Nephron progenitor cell (in vitro differentiated cells): Measurements from ENCODE around the gene ZBTB4.

Experiments used
- DNase-seq: peaks from one replicate; pipeline ENCODE4 v3.0.0; 2021
- H3K27ac Mint-ChIP-seq: 2 replicates; pipeline ENCODE4 v1.8.0; 2021; ENCODE audit warnings: mild to moderate bottlenecking, moderate library complexity, mixed read lengths
- H3K27me3 Mint-ChIP-seq: 2 replicates; pipeline ENCODE4 v1.8.0; 2021; ENCODE audit warnings: mild to moderate bottlenecking, low read depth, mixed read lengths; ENCODE audit not compliant: poor library complexity
- H3K36me3 Mint-ChIP-seq: 2 replicates; pipeline ENCODE4 v1.8.0; 2021; ENCODE audit warnings: low read depth, mixed read lengths
- H3K4me1 Mint-ChIP-seq: 2 replicates; pipeline ENCODE4 v1.8.0; 2021; ENCODE audit warnings: mixed read lengths
- H3K4me3 Mint-ChIP-seq: 2 replicates; pipeline ENCODE4 v1.8.0; 2021; ENCODE audit warnings: mild to moderate bottlenecking, moderate library complexity, mixed read lengths
- H3K9me3 Mint-ChIP-seq: 2 replicates; pipeline ENCODE4 v1.8.0; 2021; ENCODE audit warnings: mild to moderate bottlenecking, moderate library complexity, mixed read lengths
- CTCF ChIP-seq: fragments of 200-600 bp; sonication (generic); IDR thresholded peaks from 2 replicates; pipeline ENCODE4 v1.5.0; 2021; ENCODE audit warnings: antibody characterized with exemption

ZBTB4 gene

DNA sequence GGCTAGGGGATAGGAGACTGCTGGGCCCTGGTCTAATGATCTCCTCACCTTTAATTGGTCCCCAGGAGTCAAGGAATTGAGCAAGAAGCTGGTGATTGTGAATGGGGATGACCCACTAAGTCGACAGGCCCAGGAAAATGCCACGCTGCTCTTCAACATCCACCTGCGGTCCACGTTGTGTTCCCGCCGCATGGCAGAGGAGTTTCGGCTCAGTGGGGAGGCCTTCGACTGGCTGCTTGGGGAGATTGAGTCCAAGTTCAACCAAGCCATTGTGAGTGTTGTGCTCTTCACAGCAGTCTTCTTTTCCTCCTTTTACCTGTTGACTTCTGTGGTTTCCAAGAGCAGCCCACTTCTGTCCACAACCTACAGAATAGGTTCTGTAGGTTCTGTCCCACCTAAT is 24.1 kb upstream of the ZBTB4 start:
- Mint-ChIP-seq H3K4me3 (no peak overlapping the region), H3K27me3 (no peaks in the 10 kb centered on the region), H3K9me3 (no peaks in the 10 kb centered on the region), H3K4me1 (no peaks in the 10 kb centered on the region), H3K27ac (peak overlapping the region; percentile 23), H3K36me3 (peaks cover 83% of the 10 kb centered on the region)
- no peak for DNase-seq
- no peak for TF ChIP-seq CTCF

DNA sequence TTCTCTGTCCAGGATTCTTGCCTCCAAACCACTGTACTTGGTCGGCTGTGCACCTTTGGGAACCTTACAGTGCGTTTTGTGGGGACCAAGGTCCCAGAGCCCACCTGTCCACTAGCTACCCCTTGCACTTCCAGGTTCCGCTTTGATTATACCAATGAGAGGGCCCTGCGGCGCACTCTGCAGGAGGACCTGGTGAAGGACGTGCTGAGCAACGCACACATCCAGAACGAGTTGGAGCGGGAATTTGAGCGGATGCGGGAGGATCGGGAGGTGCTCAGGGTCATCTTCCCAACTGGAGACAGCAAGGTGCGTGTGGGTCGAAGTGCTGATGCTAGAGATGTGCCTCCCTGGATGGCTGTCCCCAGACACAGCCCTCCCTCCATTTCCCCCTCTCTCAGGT is 23.6 kb upstream of the ZBTB4 start:
- Mint-ChIP-seq H3K27me3 (no peaks in the 10 kb centered on the region), H3K27ac (no peak overlapping the region), H3K9me3 (no peaks in the 10 kb centered on the region), H3K4me3 (no peak overlapping the region), H3K4me1 (no peaks in the 10 kb centered on the region), H3K36me3 (peaks cover 83% of the 10 kb centered on the region)
- DNase-seq = no peak
- TF ChIP-seq CTCF = no peak

- no peak for DNase-seq
- no peak overlapping the region for H3K27ac Mint-ChIP-seq
- no peaks in the 10 kb centered on the region for H3K9me3 Mint-ChIP-seq
- peaks cover 83% of the 10 kb centered on the region for H3K36me3 Mint-ChIP-seq
- H3K27me3 Mint-ChIP-seq = no peaks in the 10 kb centered on the region
- no peak for TF ChIP-seq CTCF
- no peak overlapping the region for H3K4me3 Mint-ChIP-seq
- no peaks in the 10 kb centered on the region for H3K4me1 Mint-ChIP-seq
Measured at GRCh38 chr17:7502171-7502847, 22.9 kb upstream of the ZBTB4 start.

DNA sequence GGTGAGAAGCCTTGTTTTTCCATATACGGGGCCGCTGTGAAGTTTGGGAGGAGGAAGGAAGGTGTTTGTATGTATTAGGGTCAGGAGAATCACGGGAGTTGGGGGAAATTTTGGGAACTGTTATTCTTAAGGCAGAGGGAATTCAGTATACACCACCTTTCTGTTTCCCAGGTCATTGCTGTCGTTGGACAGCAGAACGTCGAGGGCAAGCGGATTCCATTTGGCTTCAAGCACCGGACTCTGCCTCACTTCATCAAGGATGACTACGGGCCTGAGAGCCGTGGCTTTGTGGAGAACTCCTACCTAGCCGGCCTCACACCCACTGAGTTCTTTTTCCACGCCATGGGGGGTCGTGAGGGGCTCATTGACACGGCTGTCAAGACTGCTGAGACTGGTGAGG is 22.3 kb upstream of the ZBTB4 start:
- Mint-ChIP-seq H3K36me3 (peaks cover 85% of the 10 kb centered on the region), H3K27ac (no peak overlapping the region), H3K4me3 (no peak overlapping the region), H3K27me3 (no peaks in the 10 kb centered on the region), H3K9me3 (no peaks in the 10 kb centered on the region), H3K4me1 (no peaks in the 10 kb centered on the region)
- DNase-seq = no peak
- TF ChIP-seq CTCF = no peak

DNA sequence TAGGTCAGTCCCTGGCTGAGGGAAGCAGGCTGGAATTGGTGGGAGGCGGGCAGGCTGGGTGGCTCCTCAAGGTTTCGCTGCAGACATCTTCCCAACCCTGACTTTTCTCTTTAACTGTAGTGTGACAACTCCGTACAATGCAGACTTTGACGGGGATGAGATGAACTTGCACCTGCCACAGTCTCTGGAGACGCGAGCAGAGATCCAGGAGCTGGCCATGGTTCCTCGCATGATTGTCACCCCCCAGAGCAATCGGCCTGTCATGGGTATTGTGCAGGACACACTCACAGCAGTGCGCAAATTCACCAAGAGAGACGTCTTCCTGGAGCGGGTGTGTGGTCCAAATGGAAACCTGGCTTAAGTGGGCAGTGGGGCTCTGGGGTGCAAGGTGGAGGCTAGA is 19.7 kb upstream of the ZBTB4 start:
- Mint-ChIP-seq H3K27me3 (no peaks in the 10 kb centered on the region), H3K36me3 (peaks cover 89% of the 10 kb centered on the region), H3K9me3 (no peaks in the 10 kb centered on the region), H3K4me1 (no peaks in the 10 kb centered on the region), H3K4me3 (no peak overlapping the region), H3K27ac (peak overlapping the region; percentile 73)
- no peak for TF ChIP-seq CTCF
- no peak for DNase-seq

DNA sequence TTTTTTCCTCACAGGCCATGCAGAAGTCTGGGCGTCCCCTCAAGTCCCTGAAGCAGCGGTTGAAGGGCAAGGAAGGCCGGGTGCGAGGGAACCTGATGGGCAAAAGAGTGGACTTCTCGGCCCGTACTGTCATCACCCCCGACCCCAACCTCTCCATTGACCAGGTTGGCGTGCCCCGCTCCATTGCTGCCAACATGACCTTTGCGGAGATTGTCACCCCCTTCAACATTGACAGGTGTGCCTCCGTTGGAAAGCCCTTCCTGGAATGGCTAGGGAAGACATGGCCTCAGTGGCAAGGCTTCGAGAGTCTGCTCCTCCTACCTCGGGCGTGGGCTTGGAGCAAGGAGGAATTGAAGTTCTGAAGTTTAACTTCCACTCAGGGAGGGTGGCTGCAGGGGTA is 18.2 kb upstream of the ZBTB4 start:
- Mint-ChIP-seq H3K27me3 (peaks cover under 1% of the 10 kb centered on the region), H3K4me3 (no peak overlapping the region), H3K4me1 (no peaks in the 10 kb centered on the region), H3K27ac (no peak overlapping the region), H3K36me3 (peaks cover 89% of the 10 kb centered on the region), H3K9me3 (no peaks in the 10 kb centered on the region)
- no peak for DNase-seq
- no peak for TF ChIP-seq CTCF
